Uterus (tissue), 4 donors: ENCODE measurements around the gene KTN1. TPM values are rescaled to one million over a fixed set of nuclear protein-coding genes. Genes with fewer than 3 reads are reported as not detected.

Source experiments
- DNase-seq, 2 donors: peaks; one replicate each; pipeline ENCODE4 v3.0.0-alpha.2; 2019 to 2020
- H3K27ac ChIP-seq, 2 donors: fragments of 200-600 bp; sonication (generic); 1 replicate in 1 of 2; 2 replicates in 1 of 2; pipeline ENCODE4 v1.5.1; 2016 to 2018
- H3K27me3 ChIP-seq, 2 donors: fragments of 200-600 bp; sonication (generic); one replicate each; pipeline ENCODE4 v1.5.1; 2018 to 2019; ENCODE audit warnings: control low read depth in 1 of 2
- H3K36me3 ChIP-seq, 2 donors: fragments of 200-600 bp; sonication (generic); one replicate each; pipeline ENCODE4 v1.5.1; 2019; ENCODE audit warnings: control low read depth in 1 of 2
- H3K4me1 ChIP-seq, 2 donors: fragments of 200-600 bp; sonication (generic); one replicate each; pipeline ENCODE4 v1.5.1; 2018 to 2019; ENCODE audit warnings: control low read depth in 1 of 2
- H3K4me3 ChIP-seq, 2 donors: fragments of 200-600 bp; sonication (generic); 1 replicate in 1 of 2; 2 replicates in 1 of 2; pipeline ENCODE4 v1.5.1; 2018 to 2019; ENCODE audit warnings: mild to moderate bottlenecking in 1 of 2
- H3K9me3 ChIP-seq, 2 donors: fragments of 200-600 bp; sonication (generic); one replicate each; pipeline ENCODE4 v1.5.1; 2019; ENCODE audit warnings: control low read depth in 1 of 2
- CTCF ChIP-seq, 4 experiments: fragments of 200-600 bp in 2 of 4; fragments of 450-650 bp in 2 of 4; sonication (generic) in 2 of 4; IDR thresholded peaks; one replicate each; pipeline ENCODE4 v1.5.1; 2016 to 2019; ENCODE audit warnings: antibody characterized with exemption in 4 of 4, mild to moderate bottlenecking in 2 of 4, moderate library complexity in 1 of 4
- POLR2A ChIP-seq, 2 donors: fragments of 450-650 bp; IDR thresholded peaks; one replicate each; pipeline ENCODE4 v1.6.1; 2016; ENCODE audit warnings: antibody characterized with exemption in 2 of 2, mild to moderate bottlenecking in 1 of 2, moderate library complexity in 1 of 2
- intact Hi-C: fragments of 100-400 bp; cut with DNase I; formaldehyde crosslinking; loops from one replicate; pipeline ENCODE4 v1.15.1; 2023; ENCODE audit warnings: low total_unique reads
- total RNA-seq, 4 donors: library from RNA; depleted of rRNA in 3 of 4; stranded (reverse); fragments of >200 nt in 3 of 4; gene quantifications; one replicate each; pipeline versions ENCODE4 v1.1.0 to v1.2.4, GENCODE V29; 2014 to 2023
- donor health status: DM: yes; HTN: yes; CAD: no.

The KTN1 gene
- total RNA-seq, 4 donors from 2014 or later: 57.9 to 183 (median 99.7) TPM

GRCh38 chr14:55589171-55589570 is 9.2 kb downstream of the KTN1 start:
- no peaks in the 10 kb centered on the region for H3K9me3 ChIP-seq
- H3K27ac ChIP-seq: no peak overlapping the region
- no peak for DNase-seq
- H3K4me1 ChIP-seq: peaks cover 0 to 6% of the 10 kb centered on the region in 2 donors
- intact Hi-C loops: no loop called here
- no peaks in the 10 kb centered on the region for H3K27me3 ChIP-seq
- H3K36me3 ChIP-seq: no peaks in the 10 kb centered on the region
- H3K4me3 ChIP-seq: no peak overlapping the region
- no peak for TF ChIP-seq POLR2A (IDR thresholded peaks at IDR 0.05)
- no peak for TF ChIP-seq CTCF (IDR thresholded peaks at IDR 0.05)

GRCh38 chr14:55592436-55592835 is 12.4 kb downstream of the KTN1 start:
- no peak for DNase-seq
- Histone ChIP-seq H3K4me1 (no peaks in the 10 kb centered on the region), H3K27me3 (no peaks in the 10 kb centered on the region), H3K9me3 (no peaks in the 10 kb centered on the region), H3K27ac (no peak overlapping the region), H3K36me3 (no peaks in the 10 kb centered on the region), H3K4me3 (no peak overlapping the region)
- intact Hi-C loops: no loop called here
- TF ChIP-seq CTCF (IDR thresholded peaks at IDR 0.05): no peak

- Histone ChIP-seq H3K9me3 (no peaks in the 10 kb centered on the region), H3K27me3 (no peaks in the 10 kb centered on the region), H3K36me3 (no peaks in the 10 kb centered on the region), H3K27ac (no peak overlapping the region), H3K4me3 (no peak overlapping the region), H3K4me1 (no peaks in the 10 kb centered on the region)
- TF ChIP-seq CTCF (IDR thresholded peaks at IDR 0.05) (no peak), POLR2A (IDR thresholded peaks at IDR 0.05) (no peak)
- DNase-seq: no peak
- intact Hi-C loops: no loop called here
Measured at GRCh38 chr14:55593698-55594097, 13.7 kb downstream of the KTN1 start.

- TF ChIP-seq CTCF (IDR thresholded peaks at IDR 0.05) (no peak), POLR2A (IDR thresholded peaks at IDR 0.05) (no peak)
- Histone ChIP-seq H3K4me1 (no peaks in the 10 kb centered on the region), H3K4me3 (no peak overlapping the region), H3K27me3 (no peaks in the 10 kb centered on the region), H3K27ac (no peak overlapping the region), H3K9me3 (no peaks in the 10 kb centered on the region), H3K36me3 (no peaks in the 10 kb centered on the region)
- intact Hi-C loops: no loop called here
- DNase-seq: peak in 1 of 2 donors; percentile 16
Measured at GRCh38 chr14:55599250-55599879, 19.4 kb downstream of the KTN1 start.

GRCh38 chr14:55600784-55601561 is 21.0 kb downstream of the KTN1 start:
- H3K36me3 ChIP-seq: no peaks in the 10 kb centered on the region
- H3K9me3 ChIP-seq: no peaks in the 10 kb centered on the region
- H3K4me3 ChIP-seq: no peak overlapping the region
- H3K27me3 ChIP-seq: no peaks in the 10 kb centered on the region
- TF ChIP-seq CTCF (IDR thresholded peaks at IDR 0.05) (no peak), POLR2A (IDR thresholded peaks at IDR 0.05) (no peak)
- H3K4me1 ChIP-seq: peaks cover 0 to 3% of the 10 kb centered on the region in 2 donors
- no peak overlapping the region for H3K27ac ChIP-seq
- intact Hi-C loops: no loop called here
- no peak for DNase-seq
